Uterus (tissue), 4 donors: ENCODE data around the gene SSR1. TPM values are rescaled to one million over a fixed set of nuclear protein-coding genes. Genes with fewer than 3 reads are reported as not detected.

Experiments used
- DNase-seq, 2 donors: peaks; one replicate each; pipeline ENCODE4 v3.0.0-alpha.2; 2019 to 2020
- H3K27ac ChIP-seq, 2 donors: fragments of 200-600 bp; sonication (generic); 1 replicate in 1 of 2; 2 replicates in 1 of 2; pipeline ENCODE4 v1.5.1; 2016 to 2018
- H3K27me3 ChIP-seq, 2 donors: fragments of 200-600 bp; sonication (generic); one replicate each; pipeline ENCODE4 v1.5.1; 2018 to 2019; ENCODE audit warnings: control low read depth in 1 of 2
- H3K36me3 ChIP-seq, 2 donors: fragments of 200-600 bp; sonication (generic); one replicate each; pipeline ENCODE4 v1.5.1; 2019; ENCODE audit warnings: control low read depth in 1 of 2
- H3K4me1 ChIP-seq, 2 donors: fragments of 200-600 bp; sonication (generic); one replicate each; pipeline ENCODE4 v1.5.1; 2018 to 2019; ENCODE audit warnings: control low read depth in 1 of 2
- H3K4me3 ChIP-seq, 2 donors: fragments of 200-600 bp; sonication (generic); 1 replicate in 1 of 2; 2 replicates in 1 of 2; pipeline ENCODE4 v1.5.1; 2018 to 2019; ENCODE audit warnings: mild to moderate bottlenecking in 1 of 2
- H3K9me3 ChIP-seq, 2 donors: fragments of 200-600 bp; sonication (generic); one replicate each; pipeline ENCODE4 v1.5.1; 2019; ENCODE audit warnings: control low read depth in 1 of 2
- POLR2A ChIP-seq, 2 donors: fragments of 450-650 bp; IDR thresholded peaks; one replicate each; pipeline ENCODE4 v1.6.1; 2016; ENCODE audit warnings: antibody characterized with exemption in 2 of 2, mild to moderate bottlenecking in 1 of 2, moderate library complexity in 1 of 2
- intact Hi-C: fragments of 100-400 bp; cut with DNase I; formaldehyde crosslinking; loops from one replicate; pipeline ENCODE4 v1.15.1; 2023; ENCODE audit warnings: low total_unique reads
- total RNA-seq, 4 donors: library from RNA; depleted of rRNA in 3 of 4; stranded (reverse); fragments of >200 nt in 3 of 4; gene quantifications; one replicate each; pipeline versions ENCODE4 v1.1.0 to v1.2.4, GENCODE V29; 2014 to 2023
- TF ChIP-seq, protein P1 (sequence below), 4 experiments: fragments of 200-600 bp in 2 of 4; fragments of 450-650 bp in 2 of 4; sonication (generic) in 2 of 4; IDR thresholded peaks; one replicate each; pipeline ENCODE4 v1.5.1; 2016 to 2019; ENCODE audit warnings: antibody characterized with exemption in 4 of 4, mild to moderate bottlenecking in 2 of 4, moderate library complexity in 1 of 4
- donor health status: DM: yes; HTN: yes; CAD: no.

Gene SSR1
- total RNA-seq, 4 donors from 2014 or later: 77.4 to 138 (median 126) TPM

DNA sequence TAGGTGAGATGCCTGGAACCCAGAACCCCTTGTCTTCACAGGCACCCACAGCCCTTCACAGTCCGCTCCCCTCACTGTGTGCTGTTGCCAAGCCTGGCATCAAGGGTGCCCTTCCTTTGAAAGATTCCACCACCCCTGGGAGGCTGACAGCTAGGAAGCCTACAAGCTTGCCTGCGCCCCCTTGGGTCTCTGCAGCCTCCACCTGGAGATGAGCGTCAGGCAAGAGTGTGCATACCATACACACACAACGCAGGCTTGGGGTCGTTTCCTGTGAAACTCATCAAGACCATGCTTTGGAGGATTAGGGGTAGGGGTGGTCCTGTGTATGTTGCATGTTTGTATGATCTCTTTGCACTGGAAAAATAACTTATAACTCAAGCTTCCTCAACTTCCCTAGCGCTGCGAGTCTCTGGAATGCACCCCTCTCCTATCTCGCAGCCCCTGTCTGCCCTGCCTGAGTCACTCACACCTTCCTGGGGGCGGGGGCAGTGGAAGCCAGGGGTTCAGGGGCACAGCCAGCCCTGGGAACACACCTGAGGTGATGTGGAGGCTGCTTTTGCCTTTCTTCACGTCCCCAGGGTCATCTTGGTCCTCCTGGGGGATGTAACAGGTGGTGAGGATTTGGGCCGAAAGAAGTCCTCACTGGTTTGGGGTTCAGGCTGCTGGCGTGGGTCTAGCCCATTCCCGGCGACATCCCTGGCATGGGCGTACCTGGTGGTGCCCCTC is 67.2 kb downstream of the SSR1 start:
- Histone ChIP-seq H3K4me3 (no peak overlapping the region), H3K27ac (no peak overlapping the region), H3K4me1 (no peaks in the 10 kb centered on the region), H3K27me3 (no peaks in the 10 kb centered on the region), H3K9me3 (no peaks in the 10 kb centered on the region), H3K36me3 (no peaks in the 10 kb centered on the region)
- TF ChIP-seq, protein P1, sequence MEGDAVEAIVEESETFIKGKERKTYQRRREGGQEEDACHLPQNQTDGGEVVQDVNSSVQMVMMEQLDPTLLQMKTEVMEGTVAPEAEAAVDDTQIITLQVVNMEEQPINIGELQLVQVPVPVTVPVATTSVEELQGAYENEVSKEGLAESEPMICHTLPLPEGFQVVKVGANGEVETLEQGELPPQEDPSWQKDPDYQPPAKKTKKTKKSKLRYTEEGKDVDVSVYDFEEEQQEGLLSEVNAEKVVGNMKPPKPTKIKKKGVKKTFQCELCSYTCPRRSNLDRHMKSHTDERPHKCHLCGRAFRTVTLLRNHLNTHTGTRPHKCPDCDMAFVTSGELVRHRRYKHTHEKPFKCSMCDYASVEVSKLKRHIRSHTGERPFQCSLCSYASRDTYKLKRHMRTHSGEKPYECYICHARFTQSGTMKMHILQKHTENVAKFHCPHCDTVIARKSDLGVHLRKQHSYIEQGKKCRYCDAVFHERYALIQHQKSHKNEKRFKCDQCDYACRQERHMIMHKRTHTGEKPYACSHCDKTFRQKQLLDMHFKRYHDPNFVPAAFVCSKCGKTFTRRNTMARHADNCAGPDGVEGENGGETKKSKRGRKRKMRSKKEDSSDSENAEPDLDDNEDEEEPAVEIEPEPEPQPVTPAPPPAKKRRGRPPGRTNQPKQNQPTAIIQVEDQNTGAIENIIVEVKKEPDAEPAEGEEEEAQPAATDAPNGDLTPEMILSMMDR (IDR thresholded peaks at IDR 0.05): no peak
- intact Hi-C loops: loop anchor here (10.0 kb wide), 1 partner anchor 521 kb away; no protein-coding TSS in a partner anchor
- DNase-seq: no peak

DNA sequence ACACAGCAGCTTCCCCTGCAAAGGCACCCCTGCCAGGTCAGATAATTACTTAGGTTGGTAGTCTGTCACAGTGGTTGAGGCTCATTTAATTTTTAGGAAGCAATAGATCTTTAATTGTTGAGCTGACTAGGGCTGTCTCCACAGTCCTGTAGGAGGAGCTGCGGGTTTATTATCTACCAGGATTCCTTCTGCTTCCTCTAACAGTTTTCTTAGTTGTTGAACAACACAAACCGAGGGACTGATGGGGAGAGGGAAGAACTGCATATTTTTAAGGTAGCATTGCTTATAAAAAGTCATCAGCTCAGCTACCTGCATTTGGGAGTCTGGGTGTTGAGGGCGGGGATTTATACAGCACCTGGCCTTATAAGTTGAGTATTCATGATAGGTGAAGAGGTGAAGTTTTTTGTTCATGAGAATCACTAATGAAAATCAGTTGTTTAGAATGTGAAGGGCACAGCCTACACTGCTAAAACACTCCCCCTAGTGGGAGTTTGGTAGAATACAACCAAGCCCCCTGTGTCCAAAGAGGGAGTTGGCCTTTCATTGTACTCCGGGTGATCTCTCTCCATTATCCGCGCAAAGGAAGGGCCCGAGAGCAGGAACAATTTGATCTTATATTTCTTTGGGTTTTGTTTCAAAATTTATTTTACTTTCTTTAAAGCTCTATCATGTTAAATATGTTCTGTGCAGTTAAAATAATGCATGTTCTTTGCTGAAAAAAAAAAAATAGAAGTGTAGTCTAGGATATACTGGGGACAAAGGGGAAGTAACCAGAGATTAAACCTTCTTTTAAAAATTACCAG is 69.6 kb downstream of the SSR1 start:
- no peaks in the 10 kb centered on the region for H3K9me3 ChIP-seq
- peak overlapping the region; percentile 26 to 33 for H3K27ac ChIP-seq
- H3K36me3 ChIP-seq: no peaks in the 10 kb centered on the region
- no peak for TF ChIP-seq POLR2A (IDR thresholded peaks at IDR 0.05)
- TF ChIP-seq, protein P1 (IDR thresholded peaks at IDR 0.05): peak; percentile 85 to 87 (median 86)
- H3K4me1 ChIP-seq: no peaks in the 10 kb centered on the region
- H3K27me3 ChIP-seq: no peaks in the 10 kb centered on the region
- intact Hi-C loops: loop anchor here (10.0 kb wide), 1 partner anchor 519 kb away; no protein-coding TSS in a partner anchor
- H3K4me3 ChIP-seq: no peak overlapping the region
- peak in 1 of 2 donors; percentile 56 for DNase-seq

DNA sequence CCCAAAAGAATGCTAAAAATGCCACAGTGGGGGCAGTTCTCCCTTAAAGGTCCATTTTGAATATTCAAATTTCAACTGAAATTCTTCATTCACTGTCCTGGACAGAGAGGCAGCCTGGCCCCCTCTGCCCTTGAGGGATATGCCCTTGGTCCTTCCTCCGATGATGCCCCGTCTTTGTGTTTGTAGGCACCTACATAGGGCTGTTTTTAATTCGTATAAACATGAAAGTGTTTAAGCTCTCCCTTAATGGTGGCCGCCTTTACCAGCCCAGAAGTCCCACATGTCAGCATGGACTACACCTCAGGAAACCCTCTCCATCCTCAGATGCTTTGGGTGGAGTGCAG is 70.2 kb downstream of the SSR1 start:
- intact Hi-C loops: loop anchor here (10.0 kb wide), 1 partner anchor 518 kb away; no protein-coding TSS in a partner anchor
- Histone ChIP-seq H3K27me3 (no peaks in the 10 kb centered on the region), H3K4me1 (no peaks in the 10 kb centered on the region), H3K9me3 (no peaks in the 10 kb centered on the region), H3K4me3 (no peak overlapping the region), H3K36me3 (no peaks in the 10 kb centered on the region), H3K27ac (peak overlapping the region; percentile 26 to 33)
- TF ChIP-seq, protein P1 (IDR thresholded peaks at IDR 0.05): no peak
- no peak for TF ChIP-seq POLR2A (IDR thresholded peaks at IDR 0.05)
- DNase-seq: no peak

DNA sequence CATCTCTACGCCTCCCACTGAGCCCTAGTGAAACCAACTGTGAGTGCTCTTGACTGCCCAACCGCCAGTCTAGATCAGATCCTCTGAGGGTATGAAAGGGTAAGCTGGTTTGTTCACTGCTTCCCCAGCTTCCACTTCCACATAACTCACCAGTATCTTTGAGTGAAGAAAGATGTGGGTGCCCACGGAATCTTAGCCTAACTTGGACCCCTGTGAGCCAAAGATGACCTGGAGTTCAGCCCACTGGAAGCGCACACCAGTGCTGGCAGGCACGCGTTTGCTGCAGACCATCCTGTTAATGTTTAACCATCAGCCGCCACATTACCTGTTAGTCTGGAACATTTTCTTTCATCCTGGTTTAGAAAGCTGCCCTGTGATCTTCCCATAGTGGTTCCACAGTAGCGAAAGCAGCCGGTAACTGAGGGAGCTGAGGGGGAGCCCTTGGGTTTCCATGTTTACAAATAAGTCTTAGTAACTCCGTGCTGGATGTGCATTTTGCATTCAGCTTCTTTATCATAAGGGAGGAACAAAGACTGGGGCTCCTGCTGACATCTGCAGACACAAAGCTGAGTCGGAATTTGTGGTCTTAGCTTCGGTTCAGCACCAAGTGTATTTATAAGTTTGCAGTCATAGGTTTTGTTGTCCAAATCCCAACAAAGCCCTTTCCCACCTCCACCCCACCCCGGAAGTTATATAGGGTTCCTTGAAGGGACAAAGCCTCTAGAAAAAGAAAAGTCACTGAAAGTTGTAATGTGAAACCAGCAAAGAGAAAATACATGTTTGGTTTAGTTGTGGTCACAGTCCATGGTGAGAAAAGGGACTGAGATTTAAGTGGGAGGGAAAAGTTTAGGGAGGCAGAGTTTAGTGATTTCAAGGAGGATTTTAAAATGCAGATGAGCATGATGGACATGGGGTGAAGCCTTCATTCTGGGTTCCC is 71.0 kb downstream of the SSR1 start:
- DNase-seq: no peak
- Histone ChIP-seq H3K4me1 (no peaks in the 10 kb centered on the region), H3K27me3 (no peaks in the 10 kb centered on the region), H3K36me3 (no peaks in the 10 kb centered on the region), H3K4me3 (no peak overlapping the region), H3K9me3 (no peaks in the 10 kb centered on the region), H3K27ac (peak overlapping the region in 1 of 2 donors; percentile 14)
- intact Hi-C loops: loop anchor here (10.0 kb wide), 1 partner anchor 517 kb away; no protein-coding TSS in a partner anchor
- no peak for TF ChIP-seq POLR2A (IDR thresholded peaks at IDR 0.05)
- TF ChIP-seq, protein P1 (IDR thresholded peaks at IDR 0.05): no peak
